Osteocyte (in vitro differentiated cells): ENCODE results near the gene AGR2. TPM values are rescaled to one million over a fixed set of nuclear protein-coding genes. Genes with fewer than 3 reads are reported as not detected.

ENCODE experiments used
- DNase-seq: peaks from one replicate; pipeline ENCODE4 v3.0.0; 2021; ENCODE audit warnings: mixed read lengths; ENCODE audit not compliant: unreplicated experiment; ENCODE audit errors: extremely low spot score
- H3K27ac Mint-ChIP-seq: one replicate; pipeline ENCODE4 v1.8.0; 2021; ENCODE audit warnings: mild to moderate bottlenecking, mixed read lengths; ENCODE audit not compliant: unreplicated experiment
- H3K27me3 Mint-ChIP-seq: one replicate; pipeline ENCODE4 v1.8.0; 2021; ENCODE audit warnings: mixed read lengths; ENCODE audit not compliant: unreplicated experiment
- H3K36me3 Mint-ChIP-seq: one replicate; pipeline ENCODE4 v1.8.0; 2021; ENCODE audit warnings: mixed read lengths; ENCODE audit not compliant: unreplicated experiment
- H3K4me1 Mint-ChIP-seq: one replicate; pipeline ENCODE4 v1.8.0; 2021; ENCODE audit warnings: mixed read lengths; ENCODE audit not compliant: unreplicated experiment
- H3K4me3 Mint-ChIP-seq: one replicate; pipeline ENCODE4 v1.8.0; 2021; ENCODE audit warnings: mild to moderate bottlenecking, moderate library complexity, mixed read lengths; ENCODE audit not compliant: unreplicated experiment
- H3K9me3 Mint-ChIP-seq: one replicate; pipeline ENCODE4 v1.8.0; 2021; ENCODE audit warnings: mixed read lengths; ENCODE audit not compliant: unreplicated experiment
- CTCF ChIP-seq: fragments of 200-600 bp; sonication (generic); IDR thresholded peaks from 2 replicates; pipeline ENCODE4 v1.5.0; 2021; ENCODE audit warnings: antibody characterized with exemption, mild to moderate bottlenecking, moderate library complexity
- total RNA-seq: library from RNA; stranded (reverse); gene quantifications from 2 replicates; pipeline ENCODE4 v1.2.1, GENCODE V29; 2021

AGR2 gene
- total RNA-seq, 1 donor from 2014 or later: not detected

DNA sequence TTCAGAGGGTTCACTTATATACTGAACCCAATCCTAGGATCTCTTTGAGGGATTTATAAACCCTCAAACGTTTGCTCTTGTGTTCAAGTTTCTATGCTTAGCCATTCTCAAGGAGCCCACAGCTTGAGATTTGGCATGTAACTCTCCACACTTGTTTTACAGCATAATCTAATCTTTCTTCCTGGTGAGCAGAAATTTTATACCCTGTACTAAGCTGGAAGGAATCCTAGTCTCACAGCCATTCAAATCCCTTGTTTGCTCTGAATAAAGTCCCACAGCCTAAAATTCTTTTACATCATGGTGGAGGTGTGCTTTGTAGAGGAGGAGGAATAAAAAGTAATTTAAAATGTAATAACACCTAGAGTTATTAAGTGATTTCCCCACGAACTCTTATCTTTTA lies 5.3 kb upstream of the AGR2 start:
- no peaks in the 10 kb centered on the region for H3K27me3 Mint-ChIP-seq
- no peaks in the 10 kb centered on the region for H3K9me3 Mint-ChIP-seq
- no peaks in the 10 kb centered on the region for H3K36me3 Mint-ChIP-seq
- no peak for DNase-seq
- peaks cover 34% of the 10 kb centered on the region for H3K4me1 Mint-ChIP-seq
- no peak overlapping the region for H3K4me3 Mint-ChIP-seq
- peak overlapping the region; percentile 8 for H3K27ac Mint-ChIP-seq
- no peak for TF ChIP-seq CTCF

- no peak for DNase-seq
- no peak for TF ChIP-seq CTCF
- H3K4me1 Mint-ChIP-seq: peaks cover 12% of the 10 kb centered on the region
- H3K36me3 Mint-ChIP-seq: no peaks in the 10 kb centered on the region
- no peaks in the 10 kb centered on the region for H3K27me3 Mint-ChIP-seq
- no peak overlapping the region for H3K4me3 Mint-ChIP-seq
- H3K27ac Mint-ChIP-seq: no peak overlapping the region
- H3K9me3 Mint-ChIP-seq: no peaks in the 10 kb centered on the region
Measured at GRCh38 chr7:16805441-16805840, 642 bp upstream of the AGR2 start.

- Mint-ChIP-seq H3K36me3 (no peaks in the 10 kb centered on the region), H3K9me3 (no peaks in the 10 kb centered on the region), H3K4me1 (peaks cover 7% of the 10 kb centered on the region), H3K27me3 (no peaks in the 10 kb centered on the region), H3K4me3 (no peak overlapping the region), H3K27ac (no peak overlapping the region)
- TF ChIP-seq CTCF: no peak
- DNase-seq: no peak
Measured at GRCh38 chr7:16803881-16804673, 722 bp downstream of the AGR2 start.

DNA sequence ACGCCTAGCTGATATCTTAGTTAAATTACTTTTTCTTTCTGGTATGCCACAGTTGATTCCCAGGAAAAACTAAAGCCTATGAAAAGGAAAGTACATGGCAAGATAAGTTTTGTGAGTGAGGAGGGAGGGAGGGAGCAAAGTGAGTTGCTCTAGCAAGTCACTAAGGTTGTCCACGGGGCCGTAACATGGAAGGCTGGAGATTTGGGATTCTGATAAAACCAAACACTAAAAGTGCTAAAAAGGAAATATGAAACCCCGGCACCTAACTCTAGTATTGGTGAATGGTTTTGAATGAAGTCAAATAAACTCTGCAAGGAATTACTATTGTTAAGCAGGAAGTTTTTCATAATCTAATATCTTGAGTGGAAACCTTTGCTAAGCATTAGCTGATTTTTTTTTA lies 1.7 kb downstream of the AGR2 start:
- H3K9me3 Mint-ChIP-seq: no peaks in the 10 kb centered on the region
- no peaks in the 10 kb centered on the region for H3K27me3 Mint-ChIP-seq
- no peak overlapping the region for H3K4me3 Mint-ChIP-seq
- peaks cover 7% of the 10 kb centered on the region for H3K4me1 Mint-ChIP-seq
- DNase-seq: no peak
- TF ChIP-seq CTCF: no peak
- H3K27ac Mint-ChIP-seq: no peak overlapping the region
- H3K36me3 Mint-ChIP-seq: no peaks in the 10 kb centered on the region

- no peak for TF ChIP-seq CTCF
- H3K4me1 Mint-ChIP-seq: peaks cover 7% of the 10 kb centered on the region
- H3K36me3 Mint-ChIP-seq: no peaks in the 10 kb centered on the region
- DNase-seq: no peak
- no peaks in the 10 kb centered on the region for H3K9me3 Mint-ChIP-seq
- no peaks in the 10 kb centered on the region for H3K27me3 Mint-ChIP-seq
- H3K4me3 Mint-ChIP-seq: no peak overlapping the region
- H3K27ac Mint-ChIP-seq: no peak overlapping the region
Measured at GRCh38 chr7:16801579-16801978, 3.2 kb downstream of the AGR2 start.
